HepG2 (cell line): ENCODE results near the gene RABGGTA. TPM values are rescaled to one million over a fixed set of nuclear protein-coding genes. Genes with fewer than 3 reads are reported as not detected.

ENCODE experiments used
- ATAD3A ChIP-seq: sonication (generic); formaldehyde crosslinking; IDR thresholded peaks from 2 replicates; pipeline ENCODE4 v1.4.0; 2020; ENCODE audit warnings: missing genetic modification reagents
- BRD4 ChIP-seq: sonication (generic); formaldehyde crosslinking; IDR thresholded peaks from 2 replicates; pipeline ENCODE4 v1.4.0; 2020; ENCODE audit warnings: missing genetic modification reagents
- MED13 ChIP-seq: sonication (generic); formaldehyde crosslinking; IDR thresholded peaks from 2 replicates; pipeline ENCODE4 v1.5.0; 2020; ENCODE audit warnings: missing genetic modification reagents
- NFE2 ChIP-seq: sonication (generic); formaldehyde crosslinking; IDR thresholded peaks from 2 replicates; pipeline ENCODE4 v1.4.0; 2020; ENCODE audit warnings: missing genetic modification reagents
- SALL2 ChIP-seq: sonication (generic); formaldehyde crosslinking; IDR thresholded peaks from 2 replicates; pipeline ENCODE4 v1.8.1; 2023; ENCODE audit warnings: mild to moderate bottlenecking, missing genetic modification reagents, inconsistent platforms
- SMAD9 ChIP-seq: sonication (generic); formaldehyde crosslinking; IDR thresholded peaks from 2 replicates; pipeline ENCODE4 v1.5.1; 2020; ENCODE audit warnings: mild to moderate bottlenecking, missing genetic modification reagents
- TGIF2 ChIP-seq: IDR thresholded peaks from 2 replicates; pipeline ENCODE4 v1.6.1; 2016; ENCODE audit warnings: control low read depth, missing compliant biosample characterization
- ZBTB8A ChIP-seq: sonication (generic); formaldehyde crosslinking; IDR thresholded peaks from 2 replicates; pipeline ENCODE4 v1.4.0; 2020; ENCODE audit warnings: mild to moderate bottlenecking, low read depth, missing genetic modification reagents, borderline replicate concordance
- ZFX ChIP-seq: sonication (generic); formaldehyde crosslinking; IDR thresholded peaks from 2 replicates; pipeline ENCODE4 v1.4.0; 2020; ENCODE audit warnings: mild to moderate bottlenecking, low read depth, missing genetic modification reagents, moderate library complexity
- ZNF441 ChIP-seq: sonication (generic); formaldehyde crosslinking; IDR thresholded peaks from 2 replicates; pipeline ENCODE4 v1.7.0; 2021; ENCODE audit warnings: missing genetic modification reagents, borderline replicate concordance
- ZNF713 ChIP-seq: sonication (generic); formaldehyde crosslinking; IDR thresholded peaks from 2 replicates; pipeline ENCODE4 v1.4.0; 2020; ENCODE audit warnings: mild to moderate bottlenecking, missing genetic modification reagents
- ZNF766 ChIP-seq: sonication (generic); formaldehyde crosslinking; IDR thresholded peaks from 2 replicates; pipeline ENCODE4 v1.5.0; 2020; ENCODE audit warnings: missing genetic modification reagents, borderline replicate concordance
- ZNF83 ChIP-seq: sonication (generic); formaldehyde crosslinking; IDR thresholded peaks from 2 replicates; pipeline ENCODE4 v1.4.0; 2020; ENCODE audit warnings: missing genetic modification reagents, mild to moderate bottlenecking, borderline replicate concordance
- polyA plus RNA-seq, 8 experiments: library from polyadenylated mRNA; depleted of rRNA in 3 of 8; stranded (reverse) in 7 of 8; unstranded in 1 of 8; fragments of >200 nt; fragmentation: Illumina TruSeq in 4 of 8; extraction: Trizol in 4 of 8; gene quantifications; 2 replicates each; pipeline versions ENCODE4 v1.2.1 to v1.2.3, GENCODE V29; 2011 to 2016; ENCODE audit warnings: low read depth in 4 of 8, missing spikeins in 1 of 8, mixed read lengths in 1 of 8; ENCODE audit not compliant: insufficient read depth in 1 of 8
- total RNA-seq, 5 experiments: library from RNA; depleted of rRNA; stranded (reverse); fragments of >200 nt; fragmentation: Illumina TruSeq; extraction: Trizol; gene quantifications; 2 replicates each; pipeline ENCODE4 v1.2.3, GENCODE V29; 2016; ENCODE audit warnings: low read depth in 1 of 5
- TF ChIP-seq, protein P1 (sequence below): IDR thresholded peaks from 2 replicates; pipeline ENCODE4 v1.6.1; 2012; ENCODE audit warnings: low read depth, low read length, improper control_type of control experiment
- TF ChIP-seq, protein P2 (sequence below): sonication (generic); formaldehyde crosslinking; IDR thresholded peaks from 2 replicates; pipeline ENCODE4 v1.4.0; 2020; ENCODE audit warnings: missing genetic modification reagents
- TF ChIP-seq, protein P3 (sequence below): sonication (generic); formaldehyde crosslinking; IDR thresholded peaks from 2 replicates; pipeline ENCODE4 v1.5.1; 2020; ENCODE audit warnings: missing genetic modification reagents, mild to moderate bottlenecking, borderline replicate concordance
- TF ChIP-seq, protein P4 (sequence below): sonication (generic); formaldehyde crosslinking; IDR thresholded peaks from 2 replicates; pipeline ENCODE4 v1.4.0; 2020; ENCODE audit warnings: missing genetic modification reagents
- TF ChIP-seq, protein P5 (sequence below): sonication (generic); formaldehyde crosslinking; IDR thresholded peaks from 2 replicates; pipeline ENCODE4 v1.8.0; 2022; ENCODE audit warnings: mild to moderate bottlenecking, missing genetic modification reagents

The RABGGTA gene
- total and polyA plus RNA-seq, 2 of the 13 experiments (the other 11 are each of a cell fraction or from before 2014, with no cell fraction given) = 57.9 to 90.8 TPM

- TF ChIP-seq, protein P1, sequence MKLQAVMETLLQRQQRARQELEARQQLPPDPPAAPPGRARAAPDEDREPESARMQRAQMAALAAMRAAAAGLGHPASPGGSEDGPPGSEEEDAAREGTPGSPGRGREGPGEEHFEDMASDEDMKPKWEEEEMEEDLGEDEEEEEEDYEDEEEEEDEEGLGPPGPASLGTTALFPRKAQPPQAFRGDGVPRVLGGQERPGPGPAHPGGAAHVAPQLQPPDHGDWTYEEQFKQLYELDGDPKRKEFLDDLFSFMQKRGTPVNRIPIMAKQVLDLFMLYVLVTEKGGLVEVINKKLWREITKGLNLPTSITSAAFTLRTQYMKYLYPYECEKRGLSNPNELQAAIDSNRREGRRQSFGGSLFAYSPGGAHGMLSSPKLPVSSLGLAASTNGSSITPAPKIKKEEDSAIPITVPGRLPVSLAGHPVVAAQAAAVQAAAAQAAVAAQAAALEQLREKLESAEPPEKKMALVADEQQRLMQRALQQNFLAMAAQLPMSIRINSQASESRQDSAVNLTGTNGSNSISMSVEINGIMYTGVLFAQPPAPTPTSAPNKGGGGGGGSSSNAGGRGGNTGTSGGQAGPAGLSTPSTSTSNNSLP = peak; percentile 23; the same call in 1 of the 2 replicates
- TF ChIP-seq, protein P2, sequence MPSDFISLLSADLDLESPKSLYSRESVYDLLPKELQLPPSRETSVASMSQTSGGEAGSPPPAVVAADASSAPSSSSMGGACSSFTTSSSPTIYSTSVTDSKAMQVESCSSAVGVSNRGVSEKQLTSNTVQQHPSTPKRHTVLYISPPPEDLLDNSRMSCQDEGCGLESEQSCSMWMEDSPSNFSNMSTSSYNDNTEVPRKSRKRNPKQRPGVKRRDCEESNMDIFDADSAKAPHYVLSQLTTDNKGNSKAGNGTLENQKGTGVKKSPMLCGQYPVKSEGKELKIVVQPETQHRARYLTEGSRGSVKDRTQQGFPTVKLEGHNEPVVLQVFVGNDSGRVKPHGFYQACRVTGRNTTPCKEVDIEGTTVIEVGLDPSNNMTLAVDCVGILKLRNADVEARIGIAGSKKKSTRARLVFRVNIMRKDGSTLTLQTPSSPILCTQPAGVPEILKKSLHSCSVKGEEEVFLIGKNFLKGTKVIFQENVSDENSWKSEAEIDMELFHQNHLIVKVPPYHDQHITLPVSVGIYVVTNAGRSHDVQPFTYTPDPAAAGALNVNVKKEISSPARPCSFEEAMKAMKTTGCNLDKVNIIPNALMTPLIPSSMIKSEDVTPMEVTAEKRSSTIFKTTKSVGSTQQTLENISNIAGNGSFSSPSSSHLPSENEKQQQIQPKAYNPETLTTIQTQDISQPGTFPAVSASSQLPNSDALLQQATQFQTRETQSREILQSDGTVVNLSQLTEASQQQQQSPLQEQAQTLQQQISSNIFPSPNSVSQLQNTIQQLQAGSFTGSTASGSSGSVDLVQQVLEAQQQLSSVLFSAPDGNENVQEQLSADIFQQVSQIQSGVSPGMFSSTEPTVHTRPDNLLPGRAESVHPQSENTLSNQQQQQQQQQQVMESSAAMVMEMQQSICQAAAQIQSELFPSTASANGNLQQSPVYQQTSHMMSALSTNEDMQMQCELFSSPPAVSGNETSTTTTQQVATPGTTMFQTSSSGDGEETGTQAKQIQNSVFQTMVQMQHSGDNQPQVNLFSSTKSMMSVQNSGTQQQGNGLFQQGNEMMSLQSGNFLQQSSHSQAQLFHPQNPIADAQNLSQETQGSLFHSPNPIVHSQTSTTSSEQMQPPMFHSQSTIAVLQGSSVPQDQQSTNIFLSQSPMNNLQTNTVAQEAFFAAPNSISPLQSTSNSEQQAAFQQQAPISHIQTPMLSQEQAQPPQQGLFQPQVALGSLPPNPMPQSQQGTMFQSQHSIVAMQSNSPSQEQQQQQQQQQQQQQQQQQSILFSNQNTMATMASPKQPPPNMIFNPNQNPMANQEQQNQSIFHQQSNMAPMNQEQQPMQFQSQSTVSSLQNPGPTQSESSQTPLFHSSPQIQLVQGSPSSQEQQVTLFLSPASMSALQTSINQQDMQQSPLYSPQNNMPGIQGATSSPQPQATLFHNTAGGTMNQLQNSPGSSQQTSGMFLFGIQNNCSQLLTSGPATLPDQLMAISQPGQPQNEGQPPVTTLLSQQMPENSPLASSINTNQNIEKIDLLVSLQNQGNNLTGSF (CRISPR knock-in tag) = peak; percentile 38; the same call in 1 of the 2 replicates
- TF ChIP-seq, protein P3, sequence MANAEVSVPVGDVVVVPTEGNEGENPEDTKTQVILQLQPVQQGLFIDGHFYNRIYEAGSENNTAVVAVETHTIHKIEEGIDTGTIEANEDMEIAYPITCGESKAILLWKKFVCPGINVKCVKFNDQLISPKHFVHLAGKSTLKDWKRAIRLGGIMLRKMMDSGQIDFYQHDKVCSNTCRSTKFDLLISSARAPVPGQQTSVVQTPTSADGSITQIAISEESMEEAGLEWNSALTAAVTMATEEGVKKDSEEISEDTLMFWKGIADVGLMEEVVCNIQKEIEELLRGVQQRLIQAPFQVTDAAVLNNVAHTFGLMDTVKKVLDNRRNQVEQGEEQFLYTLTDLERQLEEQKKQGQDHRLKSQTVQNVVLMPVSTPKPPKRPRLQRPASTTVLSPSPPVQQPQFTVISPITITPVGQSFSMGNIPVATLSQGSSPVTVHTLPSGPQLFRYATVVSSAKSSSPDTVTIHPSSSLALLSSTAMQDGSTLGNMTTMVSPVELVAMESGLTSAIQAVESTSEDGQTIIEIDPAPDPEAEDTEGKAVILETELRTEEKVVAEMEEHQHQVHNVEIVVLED (CRISPR knock-in tag) = no peak
- TF ChIP-seq NFE2 (CRISPR knock-in tag) (no peak), SMAD9 (CRISPR knock-in tag) (peak; percentile 51; the same call in 1 of the 2 replicates), TGIF2 (CRISPR knock-in tag) (0 out of 2 replicates have a peak, but pooled peaks have one; percentile 23), ZBTB8A (CRISPR knock-in tag) (no peak; the same call in 1 of the 2 replicates), ZNF441 (CRISPR knock-in tag) (0 out of 2 replicates have a peak, but pooled peaks have one; percentile 21), MED13 (no peak), BRD4 (CRISPR knock-in tag) (0 out of 2 replicates have a peak, but pooled peaks have one; percentile 59), ZNF766 (0 out of 2 replicates have a peak, but pooled peaks have one; percentile 21), ATAD3A (no peak), ZNF713 (CRISPR knock-in tag) (0 out of 2 replicates have a peak, but pooled peaks have one; percentile 16), ZFX (CRISPR knock-in tag) (peak; percentile 66; the same call in 1 of the 2 replicates), ZNF83 (peak; percentile 88; the same call in 1 of the 2 replicates), SALL2 (CRISPR knock-in tag) (0 out of 2 replicates have a peak, but pooled peaks have one; percentile 59)
- TF ChIP-seq, protein P4, sequence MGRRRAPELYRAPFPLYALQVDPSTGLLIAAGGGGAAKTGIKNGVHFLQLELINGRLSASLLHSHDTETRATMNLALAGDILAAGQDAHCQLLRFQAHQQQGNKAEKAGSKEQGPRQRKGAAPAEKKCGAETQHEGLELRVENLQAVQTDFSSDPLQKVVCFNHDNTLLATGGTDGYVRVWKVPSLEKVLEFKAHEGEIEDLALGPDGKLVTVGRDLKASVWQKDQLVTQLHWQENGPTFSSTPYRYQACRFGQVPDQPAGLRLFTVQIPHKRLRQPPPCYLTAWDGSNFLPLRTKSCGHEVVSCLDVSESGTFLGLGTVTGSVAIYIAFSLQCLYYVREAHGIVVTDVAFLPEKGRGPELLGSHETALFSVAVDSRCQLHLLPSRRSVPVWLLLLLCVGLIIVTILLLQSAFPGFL = no peak
- TF ChIP-seq, protein P5, sequence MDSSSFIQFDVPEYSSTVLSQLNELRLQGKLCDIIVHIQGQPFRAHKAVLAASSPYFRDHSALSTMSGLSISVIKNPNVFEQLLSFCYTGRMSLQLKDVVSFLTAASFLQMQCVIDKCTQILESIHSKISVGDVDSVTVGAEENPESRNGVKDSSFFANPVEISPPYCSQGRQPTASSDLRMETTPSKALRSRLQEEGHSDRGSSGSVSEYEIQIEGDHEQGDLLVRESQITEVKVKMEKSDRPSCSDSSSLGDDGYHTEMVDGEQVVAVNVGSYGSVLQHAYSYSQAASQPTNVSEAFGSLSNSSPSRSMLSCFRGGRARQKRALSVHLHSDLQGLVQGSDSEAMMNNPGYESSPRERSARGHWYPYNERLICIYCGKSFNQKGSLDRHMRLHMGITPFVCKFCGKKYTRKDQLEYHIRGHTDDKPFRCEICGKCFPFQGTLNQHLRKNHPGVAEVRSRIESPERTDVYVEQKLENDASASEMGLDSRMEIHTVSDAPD (CRISPR knock-in tag) = no peak
These were observed 35.8 kb upstream of the RABGGTA start (continued) for GRCh38 chr14:24307156-24307574.
